Smooth muscle cell (in vitro differentiated cells): ENCODE results near the gene SLC38A8. TPM values are rescaled to one million over a fixed set of nuclear protein-coding genes. Genes with fewer than 3 reads are reported as not detected.

Experiments
- DNase-seq: peaks from one replicate; lab custom pipeline; 2025; ENCODE audit not compliant: unreplicated experiment; lab: John Stamatoyannopoulos, UW
- H2AFZ ChIP-seq: fragments of 200-600 bp; sonication (generic); 2 replicates; pipeline ENCODE4 v1.6.0; 2016; ENCODE audit warnings: antibody characterized with exemption, low read depth, mild to moderate bottlenecking
- H3F3A ChIP-seq: fragments of 200-600 bp; sonication (generic); 2 replicates; pipeline ENCODE4 v1.6.0; 2017; ENCODE audit warnings: antibody characterized with exemption, low read depth
- H3K27ac ChIP-seq: fragments of 200-600 bp; sonication (generic); 2 replicates; pipeline ENCODE4 v1.5.1; 2016; ENCODE audit warnings: low read depth, mild to moderate bottlenecking
- H3K27me3 ChIP-seq: fragments of 200-600 bp; sonication (generic); 2 replicates; pipeline ENCODE4 v1.6.1; 2016; ENCODE audit warnings: low read depth, mild to moderate bottlenecking
- H3K36me3 ChIP-seq: fragments of 200-600 bp; sonication (generic); 2 replicates; pipeline ENCODE4 v1.5.1; 2016; ENCODE audit warnings: low read depth
- H3K4me1 ChIP-seq: fragments of 200-600 bp; sonication (generic); 2 replicates; pipeline ENCODE4 v1.5.1; 2016; ENCODE audit warnings: low read depth
- H3K4me2 ChIP-seq: fragments of 200-600 bp; sonication (generic); 2 replicates; pipeline ENCODE4 v1.6.0; 2016; ENCODE audit warnings: mild to moderate bottlenecking
- H3K4me3 ChIP-seq: fragments of 200-600 bp; sonication (generic); 2 replicates; pipeline ENCODE4 v1.5.1; 2016; ENCODE audit warnings: mild to moderate bottlenecking
- H3K79me2 ChIP-seq: fragments of 200-600 bp; sonication (generic); 2 replicates; pipeline ENCODE4 v1.6.0; 2016; ENCODE audit warnings: low read depth, mild to moderate bottlenecking
- H3K9ac ChIP-seq: fragments of 200-600 bp; sonication (generic); 2 replicates; pipeline ENCODE4 v1.6.0; 2016; ENCODE audit warnings: low read depth
- H3K9me3 ChIP-seq: fragments of 200-600 bp; sonication (generic); replicated peaks from 2 replicates; pipeline ENCODE4 v1.5.1; 2016; ENCODE audit warnings: low read depth
- H4K20me1 ChIP-seq: fragments of 200-600 bp; sonication (generic); 2 replicates; pipeline ENCODE4 v1.6.0; 2016; ENCODE audit warnings: low read depth
- WGBS: methylation state at CpG from one replicate; pipeline ENCODE4 v1.1.7; 2016; ENCODE audit warnings: low lambda C conversion rate; 5-methylcytosine and 5-hydroxymethylcytosine counted together
- polyA plus RNA-seq: library from polyadenylated mRNA; unstranded; fragments of >200 nt; fragmentation: Nextera tagmentation; extraction: Ambion mirVana; gene quantifications from 2 replicates; pipeline ENCODE4 v1.2.1, GENCODE V29; 2016
- total RNA-seq: library from RNA; depleted of rRNA; stranded (reverse); fragments of >200 nt; gene quantifications from 2 replicates; pipeline ENCODE4 v1.2.3, GENCODE V29; 2014
- TF ChIP-seq, protein P1 (sequence below): fragments of 200-600 bp; sonication (generic); IDR thresholded peaks from 2 replicates; pipeline ENCODE4 v1.5.1; 2017; ENCODE audit warnings: borderline replicate concordance, mild to moderate bottlenecking, antibody characterized with exemption; ENCODE audit not compliant: insufficient read depth, poor library complexity, severe bottlenecking

Gene SLC38A8
- total and polyA plus RNA-seq, 2 experiments from 2014 or later: not detected

DNA sequence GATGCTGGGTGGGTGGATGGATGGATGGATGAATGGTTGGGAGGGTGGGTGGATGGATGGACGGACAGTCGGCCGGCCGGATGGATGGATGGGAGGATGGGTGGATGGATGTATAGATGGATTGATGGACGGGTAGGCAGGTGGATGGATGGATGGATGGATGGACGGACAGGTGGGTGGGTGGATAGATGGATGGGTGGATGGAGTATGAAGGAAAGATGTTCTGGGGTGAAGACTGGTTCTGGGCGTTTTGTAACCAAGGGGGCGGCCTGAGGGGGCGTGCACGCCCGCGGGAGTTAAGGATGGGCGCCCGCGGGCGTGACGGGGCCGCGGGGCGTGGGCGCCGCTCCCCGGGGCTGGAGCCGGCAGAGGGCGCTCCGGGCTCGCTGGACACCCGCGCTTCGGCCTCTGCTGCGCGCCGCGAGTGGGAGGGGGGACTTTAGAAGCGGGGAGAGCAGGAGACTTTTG lies 74.7 kb downstream of the SLC38A8 start, which contains the start of gene NECAB2:
TSS of gene NECAB2 (plus strand) at position 407 of the 468 bp plus-strand sequence. CDS start 405 bp downstream, outside the sequence.
- peak within 1 kb of the TSS; percentile 85 for H3K4me2 ChIP-seq
- 38% methylated on average over 11 of the region's 35 CpGs for WGBS

DNA sequence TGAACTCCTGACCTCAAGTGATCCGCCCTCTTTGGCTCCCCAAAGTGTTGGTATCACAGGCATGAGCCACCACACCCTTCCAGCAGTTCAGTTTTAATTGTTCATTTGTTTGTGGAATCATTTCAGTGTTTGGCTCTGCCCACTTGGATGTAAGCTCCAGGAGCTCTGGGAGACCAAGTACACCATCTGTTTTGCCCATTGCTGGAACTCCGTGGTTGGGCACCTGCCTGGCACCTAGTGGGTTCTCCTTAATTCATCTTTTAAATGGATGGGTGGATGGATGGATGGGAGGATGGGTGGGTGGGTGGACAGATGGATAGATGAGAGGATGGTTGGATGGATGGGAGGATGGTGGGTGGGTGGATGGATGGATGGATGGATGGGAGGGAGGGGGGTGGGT lies 75.5 kb downstream of the SLC38A8 start:
- no peak overlapping the region for H3K4me2 ChIP-seq
- peaks cover 12% of the 10 kb centered on the region for H3K27me3 ChIP-seq
- H4K20me1 ChIP-seq: no peaks in the 10 kb centered on the region
- no peak overlapping the region for H3K9ac ChIP-seq
- H2AFZ ChIP-seq: no peak overlapping the region
- H3K36me3 ChIP-seq: no peaks in the 10 kb centered on the region
- no peak overlapping the region for H3K27ac ChIP-seq
- 94% methylated on average over 2 of the region's 2 CpGs for WGBS
- TF ChIP-seq, protein P1, sequence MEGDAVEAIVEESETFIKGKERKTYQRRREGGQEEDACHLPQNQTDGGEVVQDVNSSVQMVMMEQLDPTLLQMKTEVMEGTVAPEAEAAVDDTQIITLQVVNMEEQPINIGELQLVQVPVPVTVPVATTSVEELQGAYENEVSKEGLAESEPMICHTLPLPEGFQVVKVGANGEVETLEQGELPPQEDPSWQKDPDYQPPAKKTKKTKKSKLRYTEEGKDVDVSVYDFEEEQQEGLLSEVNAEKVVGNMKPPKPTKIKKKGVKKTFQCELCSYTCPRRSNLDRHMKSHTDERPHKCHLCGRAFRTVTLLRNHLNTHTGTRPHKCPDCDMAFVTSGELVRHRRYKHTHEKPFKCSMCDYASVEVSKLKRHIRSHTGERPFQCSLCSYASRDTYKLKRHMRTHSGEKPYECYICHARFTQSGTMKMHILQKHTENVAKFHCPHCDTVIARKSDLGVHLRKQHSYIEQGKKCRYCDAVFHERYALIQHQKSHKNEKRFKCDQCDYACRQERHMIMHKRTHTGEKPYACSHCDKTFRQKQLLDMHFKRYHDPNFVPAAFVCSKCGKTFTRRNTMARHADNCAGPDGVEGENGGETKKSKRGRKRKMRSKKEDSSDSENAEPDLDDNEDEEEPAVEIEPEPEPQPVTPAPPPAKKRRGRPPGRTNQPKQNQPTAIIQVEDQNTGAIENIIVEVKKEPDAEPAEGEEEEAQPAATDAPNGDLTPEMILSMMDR: no peak
- H3K9me3 ChIP-seq: no peaks in the 10 kb centered on the region
- no peaks in the 10 kb centered on the region for H3K79me2 ChIP-seq
- H3F3A ChIP-seq: no peaks in the 10 kb centered on the region
- DNase-seq: no peak
- H3K4me3 ChIP-seq: no peak overlapping the region
- no peaks in the 10 kb centered on the region for H3K4me1 ChIP-seq

More for the DNA sequence above, 74.7 kb downstream of the SLC38A8 start, which contains the start of gene NECAB2:
- no peak for DNase-seq
- H4K20me1 ChIP-seq: no peaks in the 10 kb centered on the region
- TF ChIP-seq, protein P1: peak; percentile 83
- no peaks in the 10 kb centered on the region for H3K36me3 ChIP-seq
- no peak within 1 kb of the TSS for H2AFZ ChIP-seq
- no peaks in the 10 kb centered on the region for H3K4me1 ChIP-seq
- H3K9me3 ChIP-seq: no peaks in the 10 kb centered on the region
- peaks cover 12% of the 10 kb centered on the region for H3K27me3 ChIP-seq
- no peak within 1 kb of the TSS for H3K9ac ChIP-seq
- H3F3A ChIP-seq: no peaks in the 10 kb centered on the region
- no peaks in the 10 kb centered on the region for H3K79me2 ChIP-seq
- H3K27ac ChIP-seq: no peak within 1 kb of the TSS
- H3K4me3 ChIP-seq: peak within 1 kb of the TSS; percentile 45

DNA sequence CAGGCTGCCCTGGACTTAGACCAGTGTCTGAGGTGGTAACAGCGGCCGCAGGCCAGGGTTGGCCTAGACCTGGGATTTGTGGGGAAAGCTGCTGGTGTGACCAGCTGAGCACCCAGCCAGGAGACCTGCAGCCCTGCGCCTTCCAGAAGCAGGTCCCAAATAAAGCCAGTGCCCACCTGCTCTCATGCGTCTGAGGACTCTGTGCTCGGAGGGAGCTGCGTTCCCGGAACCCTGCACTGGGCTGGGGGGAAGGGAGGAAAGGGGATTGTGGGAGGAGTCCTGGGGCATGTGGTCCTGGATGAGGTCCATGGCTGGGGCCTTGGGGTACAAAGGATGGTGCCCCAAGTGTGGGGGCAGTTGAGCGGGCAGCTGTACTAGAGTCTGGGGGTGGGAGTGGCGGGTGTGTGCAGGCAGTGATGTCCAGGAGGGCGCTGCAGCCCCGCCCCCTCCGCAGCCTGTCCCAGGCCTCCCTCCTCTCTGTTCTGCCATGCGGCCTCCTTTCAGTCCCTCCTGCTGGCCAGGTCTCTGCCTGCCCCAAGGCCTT lies 76.4 kb downstream of the SLC38A8 start:
- H3F3A ChIP-seq: no peaks in the 10 kb centered on the region
- DNase-seq: no peak
- H3K79me2 ChIP-seq: no peaks in the 10 kb centered on the region
- no peaks in the 10 kb centered on the region for H3K4me1 ChIP-seq
- no peak overlapping the region for H3K27ac ChIP-seq
- no peaks in the 10 kb centered on the region for H3K36me3 ChIP-seq
- TF ChIP-seq, protein P1: no peak
- no peaks in the 10 kb centered on the region for H4K20me1 ChIP-seq
- H3K4me3 ChIP-seq: no peak overlapping the region
- WGBS: 98% methylated on average over 8 of the region's 13 CpGs
- H3K27me3 ChIP-seq: peaks cover 12% of the 10 kb centered on the region
- H3K9ac ChIP-seq: no peak overlapping the region
- H3K9me3 ChIP-seq: no peaks in the 10 kb centered on the region
- no peak overlapping the region for H3K4me2 ChIP-seq
- H2AFZ ChIP-seq: no peak overlapping the region
